NCI-H187 (cell line): ENCODE data around the gene PTP4A2.

ENCODE experiments used
- DNase-seq, 2 experiments: peaks; one replicate each; lab custom pipeline; 2025; lab: John Stamatoyannopoulos, UW

Gene PTP4A2

DNA sequence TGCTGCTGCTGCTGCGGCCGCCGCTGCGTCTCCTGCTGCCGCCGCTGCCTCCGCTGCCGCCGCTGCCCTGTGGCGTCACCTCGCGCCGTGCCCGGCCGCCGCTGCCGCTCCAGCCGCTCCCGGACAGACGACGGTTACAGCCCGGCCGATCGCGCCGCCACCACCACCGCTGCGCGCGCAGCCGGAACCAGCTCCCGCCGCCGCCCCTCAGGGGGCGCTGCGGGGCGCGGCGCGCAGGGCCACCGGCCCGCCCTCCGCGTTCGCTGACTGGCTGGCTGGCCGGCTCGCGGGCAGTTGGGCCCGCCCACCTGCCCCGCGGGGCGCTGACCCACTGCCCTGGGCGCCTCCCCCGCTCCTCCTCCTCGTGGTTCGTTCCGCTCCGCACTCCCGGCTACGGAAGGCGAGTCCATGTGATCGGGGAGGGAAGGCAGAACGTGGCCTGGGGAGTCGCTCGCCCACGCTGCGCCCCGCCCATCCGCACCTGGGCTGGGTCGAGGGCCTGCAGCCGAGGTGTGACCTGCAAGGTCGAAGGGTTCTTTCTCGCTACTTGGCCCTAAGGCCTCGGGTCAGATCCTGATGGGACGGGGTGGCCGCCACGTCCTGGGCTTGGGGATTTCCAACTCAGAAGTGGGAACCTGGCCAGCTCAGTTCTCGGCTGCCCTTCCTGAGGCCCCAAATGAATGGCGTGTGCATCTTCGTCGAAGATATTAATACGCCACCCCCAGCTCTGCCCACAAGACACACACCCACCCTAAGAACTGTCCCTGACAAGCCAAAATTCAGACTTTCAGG, at the start of gene PTP4A2:
TSS of gene PTP4A2 (minus strand) at position 185 of the 792 bp plus-strand sequence. CDS start 19,303 bp downstream, outside the sequence.
- DNase-seq = peak; percentile 80 to 81

DNA sequence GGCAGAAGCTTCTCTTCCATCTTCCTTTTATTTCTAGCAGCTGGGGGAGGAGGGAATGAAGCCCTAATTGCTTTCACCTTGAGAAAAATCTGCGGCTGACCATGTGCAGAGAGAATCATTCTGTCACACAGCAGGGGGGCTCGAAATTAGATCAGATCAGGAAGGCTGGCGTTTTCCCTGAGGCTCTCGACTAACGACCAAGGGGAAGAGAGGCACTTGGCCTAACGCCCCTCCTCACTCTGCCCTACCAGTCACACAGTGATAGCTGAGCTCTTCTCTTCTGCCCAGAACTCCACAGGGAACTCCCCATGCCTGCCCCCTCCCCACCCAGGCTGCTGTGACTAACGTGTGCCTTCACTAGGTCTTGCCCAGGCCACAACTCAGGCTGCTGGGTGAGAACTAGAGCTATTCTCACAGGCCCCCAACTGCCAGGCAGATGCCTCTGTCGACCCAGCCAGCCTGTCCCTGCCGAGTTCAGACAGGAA, 49.0 kb upstream of the PTP4A2 start:
- peak; percentile 29 to 70 for DNase-seq

DNA sequence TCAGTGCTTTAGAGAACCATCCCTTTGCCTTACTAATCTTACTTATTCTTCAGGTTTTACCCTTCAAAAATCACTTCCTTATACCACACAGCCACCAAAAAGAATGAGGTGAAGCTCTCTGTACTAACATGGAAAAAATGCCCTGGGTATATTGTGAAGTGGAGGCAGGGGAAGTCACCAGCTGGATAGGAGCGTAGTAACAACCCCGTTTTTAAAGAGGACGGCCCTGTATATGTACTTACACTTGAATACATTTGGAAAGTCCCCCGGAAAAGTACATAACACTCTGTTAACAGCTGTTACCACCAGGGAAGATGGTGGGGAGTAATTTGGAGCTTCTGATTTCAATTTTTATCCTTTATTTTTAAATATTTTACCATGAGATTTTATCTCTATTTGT, 47.3 kb upstream of the PTP4A2 start:
- no peak for DNase-seq

DNA sequence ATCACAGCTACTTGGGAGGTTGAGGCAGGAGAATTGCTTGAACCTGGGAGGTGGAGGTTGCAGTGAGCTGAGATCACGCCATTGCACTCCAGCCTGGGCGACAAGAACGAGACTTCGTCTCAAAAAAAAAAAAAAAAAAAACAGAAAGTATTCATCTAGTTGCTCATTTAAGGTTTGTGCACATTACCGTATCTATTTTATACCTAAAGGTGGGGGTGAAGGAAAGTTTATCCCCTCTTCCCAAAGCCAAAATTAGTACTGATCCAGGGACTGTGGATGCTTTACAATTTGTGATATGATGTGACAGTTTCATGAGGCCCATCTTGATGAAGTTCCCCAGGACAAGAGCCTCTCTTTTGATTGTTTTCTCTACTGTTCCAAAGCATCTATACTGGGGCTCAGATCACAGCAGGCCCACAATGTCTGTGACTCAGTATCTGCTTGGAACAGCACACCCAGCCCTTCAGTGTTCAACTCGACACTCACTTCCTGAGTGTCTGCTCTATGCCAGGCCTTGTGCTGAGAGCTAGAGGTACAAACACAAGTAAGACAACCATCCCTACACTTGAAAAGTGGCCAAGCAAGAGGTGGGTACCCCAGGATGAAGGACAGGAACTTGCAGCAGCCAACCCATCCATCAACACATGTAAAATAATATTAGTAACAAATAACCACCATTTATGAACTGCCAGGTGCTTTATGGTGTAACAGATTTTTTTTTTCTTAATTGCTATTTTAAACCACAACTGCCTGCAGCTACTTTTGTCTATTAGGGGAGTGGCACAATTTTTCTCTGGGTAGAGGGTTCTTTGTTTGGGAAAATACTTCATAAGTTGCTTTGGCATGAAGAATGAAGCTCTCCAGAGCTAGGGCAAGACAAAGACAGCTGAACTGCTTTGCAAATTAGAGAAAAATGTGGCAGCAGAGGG, 46.5 kb upstream of the PTP4A2 start:
- DNase-seq = no peak

DNA sequence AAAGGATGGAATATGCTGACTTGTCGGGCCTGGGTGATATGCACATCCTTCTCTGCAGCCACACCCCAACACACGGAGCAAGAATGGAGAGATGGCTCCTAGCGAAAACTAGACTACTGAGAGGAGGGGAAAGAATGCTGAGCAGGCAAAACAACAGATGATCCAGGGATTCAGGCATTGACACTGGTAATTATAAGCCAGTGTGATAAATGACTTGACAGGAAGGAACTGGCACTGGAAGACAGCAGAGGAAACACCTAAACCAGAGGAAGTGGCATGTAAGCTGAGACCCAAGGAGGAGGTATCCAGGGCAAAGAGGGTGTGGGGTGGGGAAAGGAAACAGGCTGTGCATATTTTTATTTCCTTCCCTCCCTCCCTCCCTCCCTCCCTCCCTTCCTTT, 43.8 kb upstream of the PTP4A2 start:
- no peak for DNase-seq

DNA sequence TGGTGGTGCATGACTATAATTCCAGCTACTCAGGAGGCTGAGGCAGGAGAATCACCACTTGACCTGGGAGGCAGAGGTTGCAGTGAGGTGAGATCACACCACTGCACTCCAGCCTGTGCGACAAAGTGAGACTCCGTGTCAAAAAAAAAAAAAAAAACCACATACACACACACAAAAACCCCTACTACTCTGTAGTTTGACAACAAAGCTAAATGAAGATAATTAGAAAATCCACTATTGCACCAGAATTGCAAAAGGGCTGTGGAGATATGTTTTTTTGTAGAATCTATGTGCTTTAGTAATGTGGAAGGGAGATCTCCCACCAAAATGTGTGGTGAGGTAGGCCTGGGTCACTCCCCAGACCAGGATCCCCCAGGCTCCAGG, 43.3 kb upstream of the PTP4A2 start:
- DNase-seq = no peak

DNA sequence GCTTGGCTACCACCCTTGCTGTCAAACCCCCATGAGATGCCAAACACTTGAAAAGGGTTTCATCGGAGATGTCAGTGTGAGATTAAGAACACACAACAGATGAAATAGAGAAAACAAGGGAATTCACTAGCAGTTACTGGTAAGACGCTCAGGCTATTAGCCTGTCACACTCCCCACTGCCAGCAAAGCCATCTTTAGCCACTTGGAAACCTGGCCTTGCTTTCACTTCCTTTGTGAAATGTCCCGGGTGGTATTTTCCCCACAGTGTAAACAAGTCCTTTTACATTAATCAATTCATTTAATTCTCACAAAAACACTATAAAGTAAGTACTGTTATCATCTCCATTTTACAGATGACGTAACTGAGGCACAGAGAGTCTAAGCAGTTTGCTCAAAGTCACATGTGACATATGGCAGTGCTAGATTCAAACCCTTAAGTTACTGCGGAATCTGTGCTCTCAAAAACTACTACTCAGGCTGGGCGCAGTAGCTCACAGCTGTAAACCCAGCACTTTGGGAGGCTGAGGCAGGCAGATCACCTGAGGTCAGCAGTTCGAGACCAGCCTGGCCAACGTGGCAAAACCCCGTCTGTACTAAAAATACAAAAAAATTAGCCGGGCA, 42.8 kb upstream of the PTP4A2 start:
- no peak for DNase-seq

DNA sequence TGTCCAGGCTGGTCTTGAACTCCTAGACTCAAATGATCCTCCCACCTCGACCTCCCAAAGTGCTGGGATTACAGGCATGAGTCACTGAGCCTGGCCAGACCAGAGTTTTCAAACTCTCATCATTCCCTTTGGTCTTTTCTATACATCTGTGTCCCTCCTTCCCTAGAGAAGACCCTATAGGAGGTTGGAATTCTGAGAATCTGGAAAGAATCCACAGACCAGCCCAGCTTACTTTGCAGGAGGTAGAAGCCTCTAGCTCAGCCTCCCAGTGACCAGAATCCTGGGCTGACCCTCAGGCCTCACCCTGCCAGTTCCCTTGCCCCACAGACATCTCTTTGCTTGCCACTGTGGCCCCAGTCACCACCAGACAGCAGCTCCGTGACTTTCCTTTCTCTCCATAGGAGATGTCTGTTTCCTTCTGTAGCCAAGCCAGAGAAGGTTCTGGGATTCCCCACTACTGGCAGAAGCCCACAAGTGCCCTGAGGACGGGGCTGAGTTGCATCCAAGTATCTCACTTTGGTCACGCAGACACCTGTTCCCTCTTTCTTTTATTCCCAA, 40.8 kb upstream of the PTP4A2 start:
- DNase-seq = no peak

DNA sequence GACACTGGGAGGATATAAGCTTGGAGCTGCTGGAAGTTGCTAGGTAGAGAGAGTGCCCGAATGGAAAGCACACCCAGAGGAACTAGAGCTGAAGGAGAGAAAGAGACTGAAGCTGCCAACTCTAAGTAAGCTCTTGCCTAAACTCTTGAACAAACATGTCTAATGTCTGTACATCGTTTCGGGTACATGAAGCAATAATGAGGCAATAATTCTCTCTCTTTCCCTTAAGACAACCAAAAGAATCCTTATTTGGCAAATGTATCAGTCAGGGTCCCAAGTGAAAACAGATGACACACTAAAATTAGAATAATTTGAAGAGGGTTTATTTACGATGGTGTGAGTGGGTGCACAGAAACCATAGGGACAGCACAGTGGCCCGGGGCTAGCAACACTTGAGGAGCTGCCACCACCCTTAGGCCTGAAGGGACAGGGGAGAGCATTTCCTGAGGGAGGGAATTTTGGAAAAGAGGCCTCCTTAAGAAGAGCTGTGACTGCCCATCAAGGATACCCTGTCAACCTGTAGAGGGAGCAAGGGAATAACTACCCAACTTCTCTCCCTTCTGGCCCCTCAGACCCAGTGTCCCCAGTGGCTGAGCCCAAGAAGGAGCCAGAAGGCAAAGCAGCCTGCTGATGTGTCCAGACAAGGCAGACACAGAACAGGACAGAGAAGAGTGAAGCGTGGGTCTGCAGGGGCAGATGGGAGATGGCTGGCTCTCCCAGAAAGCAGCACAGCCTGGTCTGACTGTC, 39.4 kb upstream of the PTP4A2 start:
- DNase-seq = no peak

DNA sequence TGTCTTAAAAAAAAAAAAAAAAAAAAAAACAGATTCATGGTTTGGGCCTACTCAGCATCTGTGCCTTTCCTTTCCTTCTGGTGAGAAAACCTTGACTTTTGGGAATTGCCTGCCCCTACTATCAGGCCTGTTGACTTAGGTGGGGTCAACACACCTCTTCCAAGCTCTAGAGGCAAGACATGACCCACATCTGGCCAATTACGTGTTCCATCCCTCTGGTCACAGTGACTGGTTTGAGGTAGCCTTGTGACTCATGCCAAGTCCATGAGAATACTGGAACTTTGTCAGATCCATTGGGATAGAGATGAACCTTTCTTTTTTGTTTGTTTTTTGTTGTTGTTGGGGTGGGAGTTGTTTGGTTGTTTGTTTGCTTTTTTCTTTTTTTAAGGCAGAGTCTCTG, 38.2 kb upstream of the PTP4A2 start:
- DNase-seq = no peak

DNA sequence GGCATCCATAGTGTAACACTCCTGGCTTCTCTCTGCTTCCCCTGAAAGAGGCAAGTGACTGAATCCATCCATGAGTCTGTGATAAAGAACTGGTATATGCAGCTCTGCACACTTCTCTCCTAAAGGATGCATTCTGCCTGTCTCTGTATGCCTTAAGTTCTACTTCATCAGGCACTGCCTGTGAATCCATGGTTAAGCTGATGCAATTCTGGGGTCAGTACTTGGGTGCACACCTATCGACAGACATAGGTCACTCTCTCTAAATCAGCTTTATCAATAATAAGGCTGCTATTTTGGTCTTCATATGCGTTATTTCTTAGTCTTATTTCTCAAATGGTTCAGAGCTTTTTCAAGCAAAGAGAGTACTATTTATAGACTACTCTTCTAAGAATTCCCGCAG, 32.7 kb upstream of the PTP4A2 start:
- no peak for DNase-seq

DNA sequence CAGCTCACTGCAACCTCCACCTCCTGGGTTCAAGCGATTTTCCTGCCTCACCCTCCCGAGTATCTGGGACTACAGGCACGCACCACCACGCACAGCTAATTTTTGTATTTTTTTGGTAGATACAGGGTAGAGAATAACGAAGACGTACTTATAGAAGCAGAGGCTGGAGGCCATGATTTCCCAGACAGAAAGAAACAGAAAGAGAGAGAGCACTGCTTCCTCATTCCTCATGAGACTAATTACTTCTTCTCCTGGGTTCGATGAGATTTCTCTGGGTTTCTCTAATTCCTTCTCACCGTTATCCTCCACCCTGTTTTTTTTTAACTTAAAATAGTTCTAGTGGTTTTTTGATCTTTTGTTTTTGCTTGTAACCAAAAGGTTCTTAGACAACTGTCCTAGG, 23.4 kb upstream of the PTP4A2 start:
- no peak for DNase-seq

DNA sequence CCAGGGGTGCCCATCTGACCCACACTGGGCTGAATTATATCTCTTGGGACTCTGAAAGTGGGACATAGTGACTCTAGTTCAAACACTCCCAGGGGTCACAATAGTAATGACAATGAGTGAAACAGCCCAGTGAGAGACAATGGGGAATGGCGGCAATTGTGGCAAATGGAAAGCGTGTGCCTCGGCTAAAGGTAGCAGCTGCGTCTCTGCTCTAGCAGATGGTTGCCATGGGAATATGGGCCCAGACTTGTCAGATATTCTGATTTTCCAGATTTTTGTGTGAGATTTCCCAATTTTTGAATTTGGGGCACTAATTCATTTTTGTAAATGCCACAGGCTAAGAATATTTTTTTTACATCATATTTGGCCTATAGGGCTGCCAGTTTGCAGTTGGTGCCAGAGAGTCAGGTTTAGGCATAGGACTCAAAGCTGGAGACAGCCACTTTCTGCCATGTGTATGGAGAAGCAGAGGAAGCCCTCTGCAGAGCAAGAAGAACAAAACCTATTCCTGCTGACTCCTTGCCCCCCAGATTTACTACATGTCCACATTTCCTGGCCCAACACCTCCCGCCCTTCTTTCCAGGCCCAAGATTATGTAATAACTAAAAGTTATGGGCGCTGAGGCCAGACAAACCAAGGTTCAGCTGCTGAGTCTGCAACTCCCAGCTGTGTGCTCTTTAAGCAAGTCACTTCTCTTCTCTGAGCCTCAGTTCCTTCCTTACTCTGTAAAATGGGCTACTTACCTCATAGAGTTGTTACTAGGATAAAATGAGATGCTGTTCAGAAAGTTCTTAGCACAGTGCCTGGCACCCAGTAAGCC, 21.6 kb upstream of the PTP4A2 start:
- no peak for DNase-seq

DNA sequence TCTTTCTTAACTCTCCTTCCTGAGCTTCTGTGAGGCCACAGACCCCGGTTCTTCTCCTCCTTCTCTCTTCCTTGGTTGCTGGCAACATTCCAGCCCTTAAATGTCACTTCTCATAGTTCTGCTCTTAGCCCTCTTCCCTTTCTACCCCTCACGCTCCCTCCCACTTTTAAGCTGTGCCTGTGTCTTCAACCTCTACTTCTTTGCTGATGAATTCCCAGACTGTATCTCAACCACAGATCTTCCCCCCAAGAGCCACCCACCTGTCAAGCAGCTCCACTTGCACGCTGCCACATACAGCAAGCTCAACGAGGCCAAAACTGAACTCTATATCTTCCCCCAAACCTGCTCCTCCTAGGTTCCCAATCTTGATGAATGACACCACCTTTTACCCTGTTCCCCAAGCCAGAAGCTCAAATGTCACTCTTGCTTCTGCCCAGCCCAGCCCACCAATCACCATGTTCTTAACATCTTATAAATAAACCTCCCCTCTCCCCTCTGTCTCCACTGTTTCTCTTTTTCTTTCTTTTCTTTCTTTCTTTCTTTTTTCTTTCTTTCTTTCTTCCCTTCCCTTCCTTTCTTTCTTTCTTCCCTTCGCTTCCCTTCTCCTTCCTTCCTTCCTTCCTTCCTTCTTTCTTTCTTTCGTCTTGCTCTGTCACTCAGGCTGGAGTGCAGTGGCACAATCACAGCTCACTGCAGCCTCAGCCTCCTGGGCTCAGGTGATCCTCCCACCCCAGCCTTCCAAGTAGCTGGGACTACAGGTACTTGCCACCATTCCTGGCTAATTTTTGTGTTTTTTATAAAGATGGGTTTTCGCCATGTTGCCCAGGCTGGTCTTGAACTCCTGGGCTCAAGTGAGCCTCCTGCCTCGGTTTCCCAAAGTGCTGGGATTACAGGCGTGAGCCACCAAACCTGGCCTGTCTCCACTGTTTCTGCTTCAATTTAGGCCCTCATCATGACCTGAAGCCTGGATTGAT, 19.8 kb upstream of the PTP4A2 start:
- no peak for DNase-seq

DNA sequence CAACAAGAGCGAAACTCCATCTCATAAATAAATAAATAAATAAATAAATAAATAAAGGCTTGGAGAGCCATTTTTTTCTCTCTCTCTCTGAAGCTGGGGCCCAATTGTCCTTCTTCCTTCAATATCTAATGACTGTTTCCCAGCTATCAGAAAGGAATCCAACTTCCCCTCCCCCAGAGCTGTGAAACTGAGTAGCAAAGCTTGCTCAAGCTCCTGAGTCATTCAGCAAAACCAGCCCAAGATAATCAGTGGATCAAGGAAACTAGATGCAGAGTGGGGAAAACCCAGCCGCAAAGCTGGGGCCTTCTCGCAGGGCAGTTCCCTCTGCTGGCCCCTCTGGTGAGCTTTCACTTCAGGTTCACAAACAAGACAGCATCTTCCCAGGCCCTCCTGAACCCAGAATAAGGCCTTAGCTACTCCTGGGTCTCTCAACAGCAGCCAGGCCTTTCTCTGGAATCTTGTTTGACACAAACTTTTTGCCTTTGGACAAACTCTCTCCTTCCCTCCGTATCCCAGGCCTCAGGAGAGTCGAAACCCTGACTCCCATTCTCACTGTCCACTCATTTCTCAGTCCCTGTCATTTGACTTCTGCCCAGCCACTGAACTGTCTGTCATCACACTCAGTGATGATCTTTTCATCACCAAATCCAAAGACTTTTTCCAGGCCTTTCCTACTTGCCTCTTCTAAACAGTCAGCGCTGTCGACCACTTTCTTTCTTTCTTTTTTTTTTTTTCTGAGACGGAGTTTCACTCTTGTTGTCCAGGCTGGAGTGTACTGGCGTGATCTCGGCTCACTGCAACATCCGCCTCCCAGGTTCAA, 18.0 kb upstream of the PTP4A2 start:
- DNase-seq = no peak

DNA sequence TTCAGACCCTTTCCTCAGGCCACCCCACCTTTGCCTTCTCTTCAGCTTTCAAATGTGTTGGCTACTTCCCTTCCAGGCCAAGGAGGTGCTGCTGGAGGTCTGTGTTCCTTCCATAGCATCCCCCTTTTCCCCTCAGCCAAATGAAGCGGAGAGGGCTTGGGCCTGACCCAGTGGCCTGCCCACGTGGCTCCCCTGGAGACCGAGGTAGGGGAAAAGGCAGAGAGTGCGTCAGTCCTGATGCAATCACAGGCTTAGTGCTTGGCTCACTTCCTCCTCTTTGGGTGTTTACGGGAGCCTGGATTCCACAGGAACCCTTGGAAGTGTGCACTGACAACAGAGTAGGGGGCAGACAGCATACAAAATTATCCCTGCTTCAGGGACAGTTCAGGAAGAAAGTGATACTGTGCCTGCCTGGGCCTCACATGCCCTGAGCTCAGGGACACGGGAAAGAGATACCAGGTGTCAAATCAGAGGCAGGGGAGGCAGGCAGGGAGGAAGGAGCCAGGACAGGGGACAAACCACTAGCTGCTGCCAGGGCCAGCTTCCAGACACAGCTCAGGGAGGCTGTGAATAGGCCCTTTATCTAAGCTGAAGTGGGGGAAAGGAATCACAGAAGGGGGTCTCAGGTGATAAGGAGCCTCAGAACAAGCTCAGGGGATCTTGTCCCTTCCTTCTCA, 16.6 kb upstream of the PTP4A2 start:
- no peak for DNase-seq

DNA sequence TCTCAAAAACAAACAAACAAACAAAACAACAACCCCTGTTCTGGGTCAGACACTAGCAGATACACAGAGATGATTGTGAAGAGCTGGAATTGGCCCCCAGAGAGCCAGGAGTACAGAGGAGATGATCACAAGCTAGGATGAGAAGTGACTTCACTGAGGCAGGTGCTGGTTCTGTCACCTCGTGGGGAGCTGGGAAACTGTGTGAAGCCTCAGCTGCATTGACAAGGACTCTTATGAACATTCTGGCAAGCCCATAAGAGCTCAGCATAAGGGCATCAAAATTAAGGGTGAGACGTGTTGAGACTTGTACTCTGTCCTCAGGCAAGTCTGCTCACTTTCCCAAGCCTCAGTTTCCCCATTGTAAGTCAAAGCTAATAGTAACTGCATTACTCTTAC, 14.7 kb upstream of the PTP4A2 start:
- no peak for DNase-seq

DNA sequence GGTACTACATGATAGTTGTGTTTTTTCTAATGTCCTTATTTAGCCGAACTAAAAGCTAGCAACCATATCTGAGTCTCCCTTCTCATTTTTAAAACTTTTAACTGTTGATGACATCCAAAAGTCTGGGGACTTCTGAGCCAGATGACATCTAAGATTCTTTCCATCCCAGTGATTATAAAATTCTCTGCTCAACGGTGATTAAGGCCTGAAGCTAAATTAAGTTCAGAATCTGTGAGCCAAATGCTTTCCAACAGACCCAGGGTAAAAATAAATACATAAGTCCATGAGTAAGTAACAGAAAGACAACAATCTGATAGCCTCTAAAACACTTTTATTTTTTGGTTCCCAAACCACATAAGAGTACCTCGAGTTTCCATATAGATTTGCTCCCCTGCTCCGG, 13.1 kb upstream of the PTP4A2 start:
- no peak for DNase-seq
